HG03460 (cell line): Measurements from ENCODE around the gene PRKCZ.
A peak's percentile ranks its signal among the peaks of the same experiment; 100 is the strongest.

Experiments
- ATAC-seq: cut with Tn5 transposase; IDR thresholded peaks from one replicate; pipeline ENCODE4 v1.9.1; 2021; ENCODE audit not compliant: unreplicated experiment

The PRKCZ gene

DNA sequence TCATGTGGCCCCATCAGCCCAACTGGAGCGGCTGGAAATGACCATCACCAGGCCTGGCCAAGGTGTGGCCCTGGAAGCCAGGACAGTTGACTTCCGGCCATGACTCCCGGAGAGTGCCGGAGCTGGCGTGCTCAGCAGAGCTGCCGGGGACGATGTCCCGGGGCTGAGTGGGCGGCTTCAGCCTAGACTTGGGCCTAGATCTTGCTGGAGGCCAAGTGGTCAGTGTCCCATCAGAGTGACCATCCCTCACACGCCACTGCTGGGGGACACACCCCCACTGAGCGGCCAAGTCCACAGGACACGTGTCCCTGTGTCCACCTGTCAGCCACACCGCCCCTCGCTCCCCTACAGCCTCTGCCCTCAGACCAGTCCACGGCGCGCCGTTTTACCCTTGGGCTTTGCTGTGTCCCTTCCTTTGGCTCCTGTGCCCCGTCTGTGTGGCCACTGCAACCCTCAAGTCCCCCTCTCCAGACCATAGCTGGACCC is 140.3 kb downstream of the PRKCZ start:
- ATAC-seq, result no peak

GRCh38 chr1:2192031-2192995 is 142.1 kb downstream of the PRKCZ start:
- ATAC-seq, result no peak

DNA sequence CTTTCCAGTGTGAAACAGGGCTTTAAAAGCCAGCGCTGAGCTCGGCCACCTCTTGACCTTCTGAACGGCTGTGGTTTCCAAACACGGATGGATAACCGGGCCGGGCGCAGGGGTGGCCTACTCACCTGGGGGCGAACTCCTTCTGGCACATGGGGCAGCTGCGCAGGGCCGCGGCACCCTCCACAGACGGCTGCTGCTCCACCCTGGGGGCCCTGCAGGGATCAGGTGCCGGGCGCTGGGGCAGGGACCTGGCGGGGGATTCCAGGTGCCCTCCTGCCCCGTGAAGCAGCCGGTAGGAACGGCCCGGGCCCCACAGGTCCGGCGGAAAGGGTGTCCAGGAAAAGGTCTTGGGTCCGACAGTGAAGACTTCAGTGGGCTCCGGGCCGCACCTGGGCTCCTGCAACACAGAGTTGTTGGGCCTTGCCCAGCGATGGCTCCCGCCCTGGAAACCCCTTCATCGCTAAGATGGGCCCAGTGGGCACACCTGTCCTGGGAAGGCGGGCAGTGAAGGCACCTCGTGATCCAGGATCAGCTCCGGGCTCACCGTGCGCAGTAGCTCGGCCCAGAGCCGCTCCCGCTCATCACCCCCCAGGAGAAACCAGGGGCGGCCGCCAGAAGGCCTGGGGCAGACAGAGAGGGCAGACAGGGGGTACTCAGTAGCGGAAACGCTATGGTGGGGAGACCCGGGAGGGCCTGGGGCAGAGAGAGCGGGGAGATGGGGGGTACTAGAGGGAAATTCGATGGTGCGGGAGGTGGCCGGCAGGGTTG is 143.5 kb downstream of the PRKCZ start:
- ATAC-seq, result no peak

GRCh38 chr1:2194319-2194897 is 144.2 kb downstream of the PRKCZ start, which contains the start of gene FAAP20:
Gene FAAP20, minus strand, starts transcription at chr1:2194772. Its CDS starts 23 bp downstream, at chr1:2194749.
- peak; percentile 48 for ATAC-seq

GRCh38 chr1:2194898-2195673 is 144.9 kb downstream of the PRKCZ start:
- peak; percentile 63 for ATAC-seq

DNA sequence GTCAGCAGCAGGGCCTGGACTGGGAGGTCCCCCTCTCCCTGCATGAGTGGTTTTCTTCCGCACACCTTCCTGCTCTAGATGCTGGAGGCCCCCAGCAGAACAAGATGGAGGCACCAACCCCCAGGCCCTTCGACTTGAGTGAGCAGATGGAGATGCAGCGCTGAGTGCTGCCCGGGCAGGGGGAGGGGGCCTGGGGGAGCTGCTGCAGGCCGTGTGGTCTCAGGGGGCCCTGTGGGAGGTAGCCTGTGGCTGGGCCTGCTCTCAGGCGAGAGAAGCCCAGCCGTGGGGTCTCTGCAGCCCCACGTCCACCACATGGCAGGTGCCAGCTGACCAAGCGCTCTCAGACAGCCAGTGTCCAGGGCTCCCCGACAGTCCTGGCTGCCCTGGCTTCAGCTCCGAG is 145.6 kb downstream of the PRKCZ start:
- ATAC-seq, result no peak

DNA sequence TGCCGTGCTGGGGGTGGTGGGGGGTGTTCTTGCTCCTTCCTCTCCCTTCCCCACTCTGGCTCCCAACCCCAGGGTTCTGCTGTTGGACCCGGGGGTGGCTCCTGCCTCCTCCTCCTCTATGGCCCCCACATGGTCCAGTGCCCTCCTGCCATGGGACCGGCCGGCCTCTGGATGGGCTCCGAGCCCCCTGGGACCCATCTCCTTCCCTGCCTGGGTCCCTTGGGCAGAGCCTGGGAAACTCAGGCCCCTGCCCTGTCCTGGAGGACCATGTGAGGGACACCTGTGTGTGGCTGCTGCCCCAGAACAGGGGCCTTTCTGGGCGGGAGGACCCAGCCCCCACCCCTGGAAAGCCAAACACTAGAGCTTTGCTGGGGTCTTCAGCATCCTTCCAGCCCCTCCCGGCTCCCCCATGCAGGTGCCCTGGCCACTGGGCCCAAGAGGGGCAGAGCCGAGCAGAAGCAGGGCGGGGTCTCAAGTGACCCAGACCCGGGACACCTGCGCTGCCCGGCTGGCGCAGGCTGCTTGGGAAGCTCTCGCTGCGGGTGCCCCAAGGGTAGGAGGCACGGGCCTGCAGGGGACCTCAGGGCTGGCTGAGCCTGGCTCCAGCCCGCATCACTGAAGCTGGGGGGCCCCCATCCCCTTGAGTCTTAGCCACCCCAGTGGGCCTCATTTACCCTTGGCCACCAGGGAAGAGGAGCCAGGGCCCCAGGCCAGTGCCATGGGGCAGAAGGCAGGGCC is 146.9 kb downstream of the PRKCZ start:
- no peak for ATAC-seq

DNA sequence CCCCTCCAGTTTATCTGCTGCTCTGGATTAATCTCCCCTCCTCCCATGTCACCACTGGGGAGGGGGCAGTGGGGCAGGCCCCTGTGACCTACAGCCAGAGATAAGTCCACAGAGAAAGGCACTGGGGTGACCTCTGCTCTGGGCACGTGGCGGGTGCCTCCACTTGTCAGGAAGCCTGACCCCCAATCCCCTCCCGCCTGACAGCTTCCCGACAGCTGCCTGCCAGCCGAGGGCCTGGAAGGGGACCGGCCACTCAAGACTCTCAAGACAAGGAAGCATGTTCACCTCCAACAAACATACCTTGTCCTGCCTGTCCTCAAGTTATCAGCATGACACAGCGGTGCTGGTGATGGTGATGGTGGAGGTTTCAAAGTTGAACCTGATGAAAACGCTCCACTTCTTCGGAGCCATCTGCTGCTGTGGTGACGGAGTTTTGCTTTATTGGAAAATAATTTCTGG is 147.5 kb downstream of the PRKCZ start:
- no peak for ATAC-seq

DNA sequence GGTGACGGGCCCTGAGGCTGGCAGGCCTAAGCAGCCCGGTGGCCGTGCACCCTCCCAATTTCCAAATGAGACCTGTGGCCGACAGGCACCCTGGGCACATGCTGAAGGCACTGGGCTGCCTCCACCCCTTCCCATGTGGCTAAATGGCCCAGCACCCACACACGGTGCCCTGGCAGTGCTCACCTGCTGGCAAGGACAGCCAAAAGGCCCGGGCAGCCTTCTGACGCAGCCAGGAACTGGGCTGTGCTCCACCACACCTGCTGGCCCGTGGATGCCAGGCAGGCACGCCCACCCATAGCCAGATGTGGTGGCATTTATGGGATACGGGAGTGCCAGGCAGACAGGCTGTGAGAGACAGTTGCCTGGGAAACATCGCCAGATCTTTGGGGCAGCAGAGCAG is 148.4 kb downstream of the PRKCZ start:
- ATAC-seq, result no peak

GRCh38 chr1:2199042-2199810 is 149.0 kb downstream of the PRKCZ start:
- peak; percentile 35 for ATAC-seq

GRCh38 chr1:2200308-2200943 is 150.2 kb downstream of the PRKCZ start:
- ATAC-seq, result no peak

DNA sequence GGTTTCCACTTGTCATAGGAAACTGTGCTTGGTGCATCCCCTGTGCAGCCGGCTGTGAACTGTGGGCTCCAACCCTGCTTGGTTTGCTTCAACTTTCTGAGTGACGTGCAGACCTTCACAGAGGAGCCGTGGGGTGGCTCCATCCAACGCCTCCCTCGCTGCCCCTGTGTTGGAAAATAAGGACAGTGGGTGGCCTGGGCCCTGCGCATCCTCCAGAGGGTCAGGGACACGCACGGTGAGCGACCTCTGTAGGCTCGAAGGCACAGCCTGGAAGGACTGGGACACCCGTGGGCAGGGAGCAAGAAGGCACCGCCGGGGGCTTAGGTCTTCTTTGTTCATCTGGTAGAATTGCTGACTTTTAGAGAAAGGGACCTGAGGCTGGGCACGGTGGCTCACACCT is 150.9 kb downstream of the PRKCZ start:
- ATAC-seq, result no peak

DNA sequence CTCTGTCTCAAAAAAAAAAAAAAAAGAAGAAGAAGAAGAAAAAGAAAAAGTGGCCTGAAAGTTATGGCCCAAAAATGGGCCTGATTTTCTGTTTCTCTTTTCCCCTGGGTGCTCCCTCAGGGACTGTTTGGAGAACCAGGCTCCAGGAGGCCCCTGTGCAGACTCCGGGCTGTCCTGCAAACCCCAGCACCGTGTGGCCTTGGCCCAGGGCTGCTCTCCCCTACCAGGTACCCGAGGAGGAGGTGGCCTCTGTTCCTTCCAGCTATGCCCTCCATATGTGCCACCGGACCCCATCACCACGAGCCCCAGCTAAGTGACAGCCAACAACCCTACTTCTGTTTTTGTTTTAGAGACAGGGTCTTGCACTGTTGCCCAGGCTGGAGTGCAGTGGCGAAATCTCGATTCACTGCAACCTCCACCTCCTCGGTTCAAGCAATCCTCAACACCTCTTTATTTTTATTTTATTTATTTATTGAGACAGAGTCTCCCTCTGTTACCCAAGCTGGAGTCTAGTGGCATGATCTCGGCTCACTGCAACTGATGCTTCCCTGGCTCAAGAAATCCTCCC is 151.9 kb downstream of the PRKCZ start:
- ATAC-seq, result no peak

GRCh38 chr1:2202843-2203601 is 152.8 kb downstream of the PRKCZ start:
- no peak for ATAC-seq

DNA sequence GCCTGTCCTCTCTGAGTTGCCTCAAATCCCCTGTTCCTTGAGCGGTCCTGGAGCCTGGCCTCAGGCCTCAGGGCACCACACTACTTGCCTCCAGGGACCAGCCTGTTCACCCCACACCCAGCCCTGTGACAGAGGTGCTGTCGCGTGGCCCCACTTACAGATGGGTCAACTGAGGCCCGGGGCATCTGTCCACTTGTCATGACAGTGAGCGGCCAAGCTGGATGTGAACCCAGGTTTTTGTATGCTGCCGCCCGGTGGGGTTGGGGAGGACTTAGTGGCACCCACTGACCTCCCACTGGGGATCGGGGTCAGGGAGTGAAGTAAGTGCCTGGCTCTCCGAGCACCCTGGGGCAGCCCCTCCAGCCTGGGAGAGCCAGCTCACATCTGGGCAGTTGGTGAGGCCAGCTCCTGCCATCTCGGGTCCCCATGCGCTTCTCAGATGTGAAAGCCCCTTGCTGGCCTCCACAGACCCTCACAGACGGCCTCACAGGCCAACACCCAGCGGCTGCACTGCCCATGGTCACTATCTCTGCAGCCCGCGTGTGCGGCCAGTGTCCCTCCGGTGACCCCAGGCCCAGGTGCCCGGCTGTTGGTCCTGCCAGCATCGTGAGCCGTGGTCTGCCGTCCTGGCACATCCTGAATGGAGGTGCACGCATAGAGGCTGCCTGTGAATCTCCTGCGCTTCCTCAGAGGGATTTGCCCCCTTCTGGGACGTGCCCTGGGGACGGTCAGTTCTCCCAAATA is 153.6 kb downstream of the PRKCZ start:
- ATAC-seq, result no peak

- ATAC-seq, result no peak
Measured at GRCh38 chr1:2204415-2205190, 154.4 kb downstream of the PRKCZ start.
